HepG2 (cell line): Measurements from ENCODE around the gene SPAG9. TPM values are rescaled to one million over a fixed set of nuclear protein-coding genes. Genes with fewer than 3 reads are reported as not detected.

Source experiments
- ARHGAP35 ChIP-seq: sonication (generic); formaldehyde crosslinking; IDR thresholded peaks from 2 replicates; pipeline ENCODE4 v1.9.0; 2022; ENCODE audit warnings: mild to moderate bottlenecking, inconsistent platforms, moderate library complexity, missing genetic modification reagents, borderline replicate concordance
- KMT2A ChIP-seq: sonication (generic); formaldehyde crosslinking; IDR thresholded peaks from 2 replicates; pipeline ENCODE4 v1.4.0; 2020; ENCODE audit warnings: missing genetic modification reagents
- NCOR1 ChIP-seq: fragments of 200-600 bp; sonication (generic); IDR thresholded peaks from 2 replicates; pipeline ENCODE4 v1.7.0; 2017; ENCODE audit warnings: antibody characterized with exemption, low read length, borderline replicate concordance
- PAWR ChIP-seq: sonication (generic); formaldehyde crosslinking; IDR thresholded peaks from 2 replicates; pipeline ENCODE4 v1.4.0; 2020; ENCODE audit warnings: missing genetic modification reagents, mild to moderate bottlenecking, borderline replicate concordance
- RFXAP ChIP-seq: sonication (generic); formaldehyde crosslinking; IDR thresholded peaks from 2 replicates; pipeline ENCODE4 v1.4.0; 2020; ENCODE audit warnings: missing genetic modification reagents, borderline replicate concordance
- RNF2 ChIP-seq: fragments of 450-650 bp; conservative IDR thresholded peaks from 2 replicates; pipeline ENCODE4 v1.6.1; 2016; ENCODE audit warnings: low read depth
- SRSF1 ChIP-seq: fragments of 200-400 bp; formaldehyde crosslinking; optimal IDR thresholded peaks from 2 replicates; pipeline ENCODE3; 2017; ENCODE audit warnings: mild to moderate bottlenecking, low read depth, low read length, moderate library complexity
- TBX3 ChIP-seq: fragments of 450-650 bp; IDR thresholded peaks from 2 replicates; pipeline ENCODE4 v1.6.1; 2017; ENCODE audit warnings: antibody characterized with exemption, mild to moderate bottlenecking, inconsistent platforms, borderline replicate concordance
- TSC22D2 ChIP-seq: sonication (generic); formaldehyde crosslinking; IDR thresholded peaks from 2 replicates; pipeline ENCODE4 v1.5.1; 2020; ENCODE audit warnings: missing genetic modification reagents, mild to moderate bottlenecking, borderline replicate concordance
- ZFP36 ChIP-seq: fragments of 150-350 bp; IDR thresholded peaks from 2 replicates; pipeline ENCODE4 v1.6.1; 2018; ENCODE audit warnings: borderline replicate concordance, low read length, low read depth; ENCODE audit not compliant: partially characterized antibody
- ZFP37 ChIP-seq: sonication (generic); formaldehyde crosslinking; IDR thresholded peaks from 2 replicates; pipeline ENCODE4 v1.4.0; 2020; ENCODE audit warnings: missing genetic modification reagents, borderline replicate concordance
- ZNF790 ChIP-seq: sonication (generic); formaldehyde crosslinking; IDR thresholded peaks from 2 replicates; pipeline ENCODE4 v1.8.0; 2022; ENCODE audit warnings: missing genetic modification reagents, mild to moderate bottlenecking, borderline replicate concordance
- ZNF850 ChIP-seq: sonication (generic); formaldehyde crosslinking; conservative IDR thresholded peaks from 2 replicates; pipeline ENCODE4 v1.9.0; 2021; ENCODE audit warnings: mild to moderate bottlenecking, missing genetic modification reagents
- ZNF891 ChIP-seq: sonication (generic); formaldehyde crosslinking; IDR thresholded peaks from 2 replicates; pipeline ENCODE4 v1.5.0; 2020; ENCODE audit warnings: mild to moderate bottlenecking, missing genetic modification reagents
- polyA plus RNA-seq, 8 experiments: library from polyadenylated mRNA; depleted of rRNA in 3 of 8; stranded (reverse) in 7 of 8; unstranded in 1 of 8; fragments of >200 nt; fragmentation: Illumina TruSeq in 4 of 8; extraction: Trizol in 4 of 8; gene quantifications; 2 replicates each; pipeline versions ENCODE4 v1.2.1 to v1.2.3, GENCODE V29; 2011 to 2016; ENCODE audit warnings: low read depth in 4 of 8, missing spikeins in 1 of 8, mixed read lengths in 1 of 8; ENCODE audit not compliant: insufficient read depth in 1 of 8
- total RNA-seq, 5 experiments: library from RNA; depleted of rRNA; stranded (reverse); fragments of >200 nt; fragmentation: Illumina TruSeq; extraction: Trizol; gene quantifications; 2 replicates each; pipeline ENCODE4 v1.2.3, GENCODE V29; 2016; ENCODE audit warnings: low read depth in 1 of 5
- TF ChIP-seq, protein P1 (sequence below): sonication (generic); formaldehyde crosslinking; IDR thresholded peaks from 2 replicates; pipeline ENCODE4 v1.8.1; 2023; ENCODE audit warnings: mild to moderate bottlenecking, missing genetic modification reagents
- TF ChIP-seq, protein P2 (sequence below): IDR thresholded peaks from 2 replicates; pipeline ENCODE4 v1.6.1; 2016; ENCODE audit warnings: missing compliant biosample characterization, missing genetic modification reagents, borderline replicate concordance
- TF ChIP-seq, protein P3 (sequence below): sonication (generic); formaldehyde crosslinking; IDR thresholded peaks from 2 replicates; pipeline ENCODE4 v1.8.1; 2023; ENCODE audit warnings: mild to moderate bottlenecking, moderate library complexity, missing genetic modification reagents
- TF ChIP-seq, protein P4 (sequence below): sonication (generic); formaldehyde crosslinking; IDR thresholded peaks from 2 replicates; pipeline ENCODE4 v1.4.0; 2020; ENCODE audit warnings: missing genetic modification reagents
- TF ChIP-seq, protein P5 (sequence below): sonication (generic); formaldehyde crosslinking; IDR thresholded peaks from 2 replicates; pipeline ENCODE4 v1.5.0; 2020; ENCODE audit warnings: missing genetic modification reagents
- TF ChIP-seq, protein P6 (sequence below): sonication (generic); formaldehyde crosslinking; conservative IDR thresholded peaks from 2 replicates; pipeline ENCODE4 v1.8.0; 2022; ENCODE audit warnings: low read depth, missing genetic modification reagents

SPAG9 gene
- total and polyA plus RNA-seq, 2 of the 13 experiments (the other 11 are each of a cell fraction or from before 2014, with no cell fraction given) = 43.2 to 78.6 TPM

DNA sequence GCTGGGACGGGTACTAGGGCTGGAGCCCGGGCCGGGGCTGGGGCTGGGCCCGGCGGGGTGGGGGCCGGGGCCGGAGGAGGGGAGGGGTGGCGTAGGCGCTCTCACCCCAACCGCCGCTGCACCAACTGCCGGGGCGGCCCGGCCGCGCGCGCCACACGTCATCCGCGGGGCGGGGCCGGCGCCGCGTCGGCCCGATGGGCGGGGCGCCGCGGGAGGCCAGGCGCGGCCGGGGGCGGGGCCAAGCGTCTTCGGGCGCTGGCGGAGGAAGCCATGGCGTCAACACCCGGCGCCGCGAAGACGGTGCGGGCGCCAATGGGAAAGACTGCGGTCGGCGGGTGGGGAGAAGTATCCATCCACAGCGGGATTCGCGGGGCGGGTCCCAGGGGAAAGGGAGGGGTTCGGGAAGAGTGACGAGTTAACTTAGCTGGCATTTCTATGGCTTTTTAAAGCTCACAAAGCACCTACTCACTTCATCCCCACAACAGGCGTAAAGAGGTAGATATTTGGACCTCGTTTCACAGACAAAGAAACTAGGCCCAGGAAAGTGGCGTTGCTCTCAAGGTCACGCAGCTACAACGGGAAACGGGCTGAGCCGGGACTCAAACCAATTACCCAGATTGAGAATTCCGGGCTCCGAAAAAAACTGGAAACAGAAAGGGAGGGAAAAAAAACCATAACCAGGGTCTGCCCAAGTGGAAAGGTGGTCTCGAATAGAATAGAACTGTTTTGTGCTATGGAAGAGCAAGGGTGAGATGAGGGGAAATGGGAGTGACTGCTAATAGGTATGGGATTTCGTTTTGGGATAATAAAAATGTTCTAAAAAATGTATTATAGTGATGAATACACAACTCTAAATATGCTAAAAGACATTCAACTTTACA lies at the start of gene SPAG9 (continued):
- TF ChIP-seq, protein P1, sequence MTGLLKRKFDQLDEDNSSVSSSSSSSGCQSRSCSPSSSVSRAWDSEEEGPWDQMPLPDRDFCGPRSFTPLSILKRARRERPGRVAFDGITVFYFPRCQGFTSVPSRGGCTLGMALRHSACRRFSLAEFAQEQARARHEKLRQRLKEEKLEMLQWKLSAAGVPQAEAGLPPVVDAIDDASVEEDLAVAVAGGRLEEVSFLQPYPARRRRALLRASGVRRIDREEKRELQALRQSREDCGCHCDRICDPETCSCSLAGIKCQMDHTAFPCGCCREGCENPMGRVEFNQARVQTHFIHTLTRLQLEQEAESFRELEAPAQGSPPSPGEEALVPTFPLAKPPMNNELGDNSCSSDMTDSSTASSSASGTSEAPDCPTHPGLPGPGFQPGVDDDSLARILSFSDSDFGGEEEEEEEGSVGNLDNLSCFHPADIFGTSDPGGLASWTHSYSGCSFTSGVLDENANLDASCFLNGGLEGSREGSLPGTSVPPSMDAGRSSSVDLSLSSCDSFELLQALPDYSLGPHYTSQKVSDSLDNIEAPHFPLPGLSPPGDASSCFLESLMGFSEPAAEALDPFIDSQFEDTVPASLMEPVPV (CRISPR knock-in tag) = no peak
- TF ChIP-seq ARHGAP35 (no peak), RFXAP (no peak; the same call in 1 of the 2 replicates), ZNF790 (CRISPR knock-in tag) (no peak), ZNF850 (CRISPR knock-in tag) (no peak), ZFP37 (no peak), RNF2 (no peak), ZFP36 (no peak), ZNF891 (CRISPR knock-in tag) (no peak), KMT2A (no peak), PAWR (CRISPR knock-in tag) (no peak), NCOR1 (no peak), SRSF1 (no peak), TBX3 (no peak), TSC22D2 (CRISPR knock-in tag) (no peak)
- TF ChIP-seq, protein P2, sequence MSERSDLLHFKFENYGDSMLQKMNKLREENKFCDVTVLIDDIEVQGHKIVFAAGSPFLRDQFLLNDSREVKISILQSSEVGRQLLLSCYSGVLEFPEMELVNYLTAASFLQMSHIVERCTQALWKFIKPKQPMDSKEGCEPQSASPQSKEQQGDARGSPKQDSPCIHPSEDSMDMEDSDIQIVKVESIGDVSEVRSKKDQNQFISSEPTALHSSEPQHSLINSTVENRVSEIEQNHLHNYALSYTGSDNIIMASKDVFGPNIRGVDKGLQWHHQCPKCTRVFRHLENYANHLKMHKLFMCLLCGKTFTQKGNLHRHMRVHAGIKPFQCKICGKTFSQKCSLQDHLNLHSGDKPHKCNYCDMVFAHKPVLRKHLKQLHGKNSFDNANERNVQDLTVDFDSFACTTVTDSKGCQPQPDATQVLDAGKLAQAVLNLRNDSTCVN (CRISPR knock-in tag) = no peak
- TF ChIP-seq, protein P3, sequence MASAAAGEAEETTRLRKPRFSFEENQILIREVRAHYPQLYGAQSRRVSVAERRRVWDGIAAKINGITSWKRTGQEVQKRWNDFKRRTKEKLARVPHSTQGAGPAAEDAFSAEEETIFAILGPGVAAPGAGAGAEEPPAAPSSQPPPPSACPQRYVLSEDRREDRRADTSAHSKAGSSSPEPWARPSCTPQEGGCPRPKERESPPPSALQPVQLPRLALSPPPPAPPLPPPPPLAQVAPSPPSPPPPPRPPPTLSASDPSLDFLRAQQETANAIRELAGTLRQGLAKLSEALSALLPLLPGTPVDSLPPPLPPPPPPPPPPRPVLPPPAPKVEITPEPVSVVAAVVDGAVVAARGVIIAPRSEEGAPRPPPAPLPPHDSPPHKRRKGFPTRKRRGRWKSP = 0 out of 2 replicates have a peak, but pooled peaks have one; percentile 8
- TF ChIP-seq, protein P4, sequence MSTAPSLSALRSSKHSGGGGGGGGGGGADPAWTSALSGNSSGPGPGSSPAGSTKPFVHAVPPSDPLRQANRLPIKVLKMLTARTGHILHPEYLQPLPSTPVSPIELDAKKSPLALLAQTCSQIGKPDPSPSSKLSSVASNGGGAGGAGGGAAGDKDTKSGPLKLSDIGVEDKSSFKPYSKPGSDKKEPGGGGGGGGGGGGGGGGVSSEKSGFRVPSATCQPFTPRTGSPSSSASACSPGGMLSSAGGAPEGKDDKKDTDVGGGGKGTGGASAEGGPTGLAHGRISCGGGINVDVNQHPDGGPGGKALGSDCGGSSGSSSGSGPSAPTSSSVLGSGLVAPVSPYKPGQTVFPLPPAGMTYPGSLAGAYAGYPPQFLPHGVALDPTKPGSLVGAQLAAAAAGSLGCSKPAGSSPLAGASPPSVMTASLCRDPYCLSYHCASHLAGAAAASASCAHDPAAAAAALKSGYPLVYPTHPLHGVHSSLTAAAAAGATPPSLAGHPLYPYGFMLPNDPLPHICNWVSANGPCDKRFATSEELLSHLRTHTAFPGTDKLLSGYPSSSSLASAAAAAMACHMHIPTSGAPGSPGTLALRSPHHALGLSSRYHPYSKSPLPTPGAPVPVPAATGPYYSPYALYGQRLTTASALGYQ (CRISPR knock-in tag) = peak; percentile 29; the same call in 1 of the 2 replicates
- TF ChIP-seq, protein P5, sequence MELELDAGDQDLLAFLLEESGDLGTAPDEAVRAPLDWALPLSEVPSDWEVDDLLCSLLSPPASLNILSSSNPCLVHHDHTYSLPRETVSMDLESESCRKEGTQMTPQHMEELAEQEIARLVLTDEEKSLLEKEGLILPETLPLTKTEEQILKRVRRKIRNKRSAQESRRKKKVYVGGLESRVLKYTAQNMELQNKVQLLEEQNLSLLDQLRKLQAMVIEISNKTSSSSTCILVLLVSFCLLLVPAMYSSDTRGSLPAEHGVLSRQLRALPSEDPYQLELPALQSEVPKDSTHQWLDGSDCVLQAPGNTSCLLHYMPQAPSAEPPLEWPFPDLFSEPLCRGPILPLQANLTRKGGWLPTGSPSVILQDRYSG (CRISPR knock-in tag) = no peak
- TF ChIP-seq, protein P6, sequence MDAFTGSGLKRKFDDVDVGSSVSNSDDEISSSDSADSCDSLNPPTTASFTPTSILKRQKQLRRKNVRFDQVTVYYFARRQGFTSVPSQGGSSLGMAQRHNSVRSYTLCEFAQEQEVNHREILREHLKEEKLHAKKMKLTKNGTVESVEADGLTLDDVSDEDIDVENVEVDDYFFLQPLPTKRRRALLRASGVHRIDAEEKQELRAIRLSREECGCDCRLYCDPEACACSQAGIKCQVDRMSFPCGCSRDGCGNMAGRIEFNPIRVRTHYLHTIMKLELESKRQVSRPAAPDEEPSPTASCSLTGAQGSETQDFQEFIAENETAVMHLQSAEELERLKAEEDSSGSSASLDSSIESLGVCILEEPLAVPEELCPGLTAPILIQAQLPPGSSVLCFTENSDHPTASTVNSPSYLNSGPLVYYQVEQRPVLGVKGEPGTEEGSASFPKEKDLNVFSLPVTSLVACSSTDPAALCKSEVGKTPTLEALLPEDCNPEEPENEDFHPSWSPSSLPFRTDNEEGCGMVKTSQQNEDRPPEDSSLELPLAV (CRISPR knock-in tag) = no peak
